ENCODE data around the gene TXLNG.
A peak's percentile ranks its signal among the peaks of the same experiment; 100 is the strongest.
"Not testable (repeated sequence)": the region's sequence is repeated elsewhere in the genome, so short reads cannot be mapped to it uniquely, and the experiment has no call there.

TXLNG gene

GRCh38 chrX:16786139-16786790 lies at the start of gene TXLNG:
Gene TXLNG (plus strand): TSS chrX:16786466. CDS start chrX:16786488, 22 bp downstream.
- peak; percentile 91 to 93 for DNase-seq

DNA sequence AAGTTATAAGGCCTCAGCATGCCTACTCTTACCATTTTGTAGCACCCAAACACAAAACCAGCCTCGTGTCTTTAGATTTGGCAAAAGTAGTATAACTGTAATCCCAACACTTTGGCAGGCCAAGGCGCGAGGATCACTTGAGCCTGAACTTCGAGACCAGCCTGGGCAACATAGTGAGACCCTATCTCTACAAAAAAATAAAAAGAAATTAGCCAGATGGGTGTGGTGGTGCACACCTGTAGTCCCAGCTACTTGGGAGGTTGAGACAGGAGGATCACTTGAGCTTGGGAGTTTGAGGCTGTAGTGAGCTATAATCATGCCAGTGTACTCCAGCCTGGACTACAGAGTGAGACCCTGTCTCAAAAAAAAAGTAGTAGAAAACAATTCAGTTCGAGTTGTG lies 49.2 kb upstream of the TXLNG start:
- no peak for DNase-seq

DNA sequence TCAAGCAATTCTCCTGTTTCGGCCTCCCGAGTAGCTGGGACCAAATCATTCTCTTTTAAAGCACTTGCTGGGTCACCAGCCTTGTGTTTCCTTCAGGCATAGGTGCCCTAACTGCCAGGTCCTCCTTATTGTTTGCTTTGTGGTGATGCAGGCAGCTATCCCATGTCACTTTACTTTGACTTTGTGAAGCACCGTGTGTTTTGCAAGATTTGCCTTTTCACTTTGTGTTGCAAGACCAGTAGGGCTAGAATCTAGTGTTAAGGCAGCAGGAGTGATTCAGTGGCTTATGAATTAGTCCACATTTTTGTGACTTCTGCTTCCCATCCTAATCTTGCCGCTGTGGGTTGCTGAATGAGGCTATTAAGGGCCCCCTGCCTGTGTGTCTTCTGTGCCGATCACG lies 46.7 kb upstream of the TXLNG start:
- no peak for DNase-seq

DNA sequence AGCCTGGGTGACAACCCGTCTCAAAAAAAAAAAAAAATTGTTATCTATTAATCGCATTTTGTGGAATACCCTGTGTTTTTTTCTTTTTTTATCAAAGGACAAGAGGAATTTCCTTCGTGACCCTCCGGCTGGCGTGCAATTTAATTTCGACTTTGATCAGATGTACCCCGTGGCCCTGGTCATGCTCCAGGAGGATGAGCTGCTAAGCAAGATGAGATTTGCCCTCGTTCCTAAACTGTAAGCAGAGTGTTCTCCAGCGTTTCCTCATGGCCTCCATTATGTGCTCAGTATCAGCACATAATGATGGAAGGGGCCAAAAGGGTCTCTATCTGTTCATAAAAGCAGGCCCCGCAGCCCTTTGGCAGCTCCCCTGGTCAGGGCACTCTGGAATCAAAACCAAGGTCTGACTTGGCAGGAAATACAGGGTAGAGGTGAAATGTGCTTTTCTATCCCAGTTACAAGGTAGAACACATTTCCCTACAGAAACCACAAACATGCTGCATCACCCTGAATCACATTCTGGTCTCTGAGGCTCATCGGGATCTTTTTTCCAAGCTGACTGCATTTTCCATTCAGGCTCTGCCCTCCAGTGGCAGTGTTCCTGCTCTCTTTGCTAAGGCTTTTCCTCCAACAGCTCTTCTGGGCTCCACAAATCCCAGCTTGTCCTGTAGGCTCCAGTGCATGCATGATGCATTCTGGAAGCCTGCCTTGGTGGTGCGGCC lies 42.5 kb upstream of the TXLNG start:
- DNase-seq, result no peak

DNA sequence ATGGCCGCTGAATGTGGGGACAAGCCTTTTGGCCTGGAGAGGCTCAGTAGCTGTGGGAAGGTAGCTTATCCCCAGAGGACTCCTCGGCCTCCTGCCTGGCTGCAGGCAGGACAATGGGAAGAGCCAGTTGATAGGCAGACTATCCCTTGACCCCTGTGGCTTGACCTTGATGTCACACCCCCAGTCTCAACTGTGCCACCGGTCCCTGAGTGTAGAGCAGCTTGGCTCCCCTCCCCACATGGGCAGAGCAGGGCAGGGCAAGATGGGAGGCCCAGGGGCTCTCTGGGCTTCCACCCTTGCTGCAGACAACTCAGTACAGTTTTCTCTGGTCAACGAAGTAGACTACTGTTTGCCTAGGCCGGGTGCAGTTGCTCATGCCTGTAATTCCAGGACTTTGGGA lies 41.2 kb upstream of the TXLNG start:
- no peak for DNase-seq

- no peak for DNase-seq
Measured at GRCh38 chrX:16745659-16746058, 40.6 kb upstream of the TXLNG start.

DNA sequence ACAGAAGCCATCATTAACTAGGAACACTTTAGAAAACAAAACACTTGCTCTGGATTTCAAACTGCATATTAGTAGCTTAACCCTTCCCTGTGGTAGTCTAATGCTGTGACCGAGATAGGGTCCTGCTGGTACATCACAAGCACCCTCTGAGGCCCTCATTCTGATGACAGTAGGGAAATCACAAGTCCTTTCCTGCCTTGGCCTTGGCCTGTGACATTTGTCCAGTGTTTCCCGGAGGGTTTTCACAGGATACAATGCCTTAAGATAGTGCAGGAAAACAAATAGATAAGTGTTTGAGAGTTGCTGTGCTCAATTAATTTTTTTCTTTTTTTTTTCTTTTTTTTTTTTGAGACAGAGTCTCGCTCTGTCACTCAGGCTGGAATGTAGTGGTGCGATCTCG lies 37.8 kb upstream of the TXLNG start:
- no peak for DNase-seq

- DNase-seq, result no peak
Measured at GRCh38 chrX:16750136-16750535, 36.1 kb upstream of the TXLNG start.

- no peak for DNase-seq
Measured at GRCh38 chrX:16754019-16754418, 32.2 kb upstream of the TXLNG start.

GRCh38 chrX:16756724-16757123 lies 29.5 kb upstream of the TXLNG start:
- DNase-seq, result no peak

DNA sequence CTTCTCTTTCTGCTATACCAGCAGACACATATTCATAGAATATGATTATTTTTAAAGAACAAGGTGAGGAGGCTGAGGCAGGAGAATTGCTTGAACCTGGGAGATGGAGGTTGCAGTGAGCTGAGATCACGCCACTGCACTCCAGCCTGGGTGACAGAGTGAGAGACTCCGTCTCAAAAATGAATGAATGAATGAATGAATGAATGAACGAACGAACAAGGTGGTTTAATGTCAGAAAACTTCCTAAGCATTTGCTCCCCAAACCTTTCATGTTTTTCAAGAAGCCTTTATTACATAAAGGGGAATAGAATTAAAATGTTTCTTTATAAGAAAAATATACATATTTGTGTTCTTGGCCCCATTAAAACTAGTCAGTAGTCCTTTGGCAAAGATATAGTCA lies 24.8 kb upstream of the TXLNG start:
- not testable (repeated sequence) for DNase-seq

- no peak for DNase-seq
Measured at GRCh38 chrX:16762579-16762978, 23.7 kb upstream of the TXLNG start.

GRCh38 chrX:16765594-16765993 lies 20.7 kb upstream of the TXLNG start:
- no peak for DNase-seq

- DNase-seq, result no peak
Measured at GRCh38 chrX:16770970-16771482, 15.2 kb upstream of the TXLNG start.

- DNase-seq, result no peak
Measured at GRCh38 chrX:16771483-16772398, 14.5 kb upstream of the TXLNG start.

GRCh38 chrX:16772460-16772859 lies 13.8 kb upstream of the TXLNG start:
- no peak for DNase-seq

DNA sequence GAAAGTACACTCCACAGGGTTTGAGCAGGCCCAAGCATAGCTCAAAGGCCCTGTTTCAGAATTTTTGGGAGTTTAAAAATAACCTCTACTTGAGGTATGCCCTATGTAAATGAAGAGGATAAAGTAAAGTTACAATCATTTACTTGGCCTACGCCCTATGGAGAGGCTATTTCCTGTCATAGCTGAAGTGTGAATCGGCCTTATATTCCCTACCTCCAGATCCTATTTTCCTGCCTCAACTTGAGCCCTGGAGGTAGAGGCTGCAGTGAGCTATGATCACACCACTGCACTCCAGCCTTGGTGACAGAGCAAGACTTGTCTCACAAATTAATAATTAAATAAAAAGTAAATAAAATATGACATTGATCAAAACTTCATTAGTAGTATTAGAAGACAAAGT lies 11.5 kb upstream of the TXLNG start:
- no peak for DNase-seq

- no peak for DNase-seq
Measured at GRCh38 chrX:16778545-16778944, 7.7 kb upstream of the TXLNG start.

- DNase-seq, result no peak
Measured at GRCh38 chrX:16778993-16779392, 7.3 kb upstream of the TXLNG start.

DNA sequence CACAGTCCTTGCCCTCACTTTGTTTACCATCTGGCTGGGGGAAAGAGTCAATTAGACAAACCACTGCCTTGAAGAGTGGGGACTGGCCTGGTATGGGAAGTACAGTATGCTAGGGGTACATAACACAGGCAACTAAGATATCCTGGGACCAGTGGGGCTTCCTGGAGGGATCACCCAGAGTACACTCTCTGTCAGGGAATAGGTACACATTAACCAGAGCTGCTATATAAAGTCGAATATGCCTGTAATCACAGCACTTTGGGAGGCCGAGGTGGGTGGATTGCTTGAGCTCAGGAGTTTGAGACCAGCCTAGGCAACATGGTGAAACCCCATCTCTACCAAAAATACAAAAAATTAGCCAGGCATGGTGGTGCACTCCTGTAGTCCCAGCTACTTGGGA lies 6.5 kb upstream of the TXLNG start:
- DNase-seq, result not testable (repeated sequence)

GRCh38 chrX:16783452-16783851 lies 2.8 kb upstream of the TXLNG start:
- no peak for DNase-seq

GRCh38 chrX:16784440-16784839 lies 1.8 kb upstream of the TXLNG start:
- not testable (repeated sequence) for DNase-seq

Measured in activated CD4-positive, alpha-beta T cell treated with anti-CD3 and anti-CD28 coated beads, Interleukin-2, amount 50 U/mL, for 48 hours (primary cell).